Suprapubic skin (tissue), 4 donors: ENCODE measurements around the gene AGAP3. TPM values are rescaled to one million over a fixed set of nuclear protein-coding genes. Genes with fewer than 3 reads are reported as not detected.

ENCODE experiments used
- DNase-seq, 2 donors: peaks; one replicate each; pipeline ENCODE4 v3.0.0-alpha.2; 2019; ENCODE audit warnings: low spot score in 2 of 2
- H3K27ac ChIP-seq: fragments of 200-600 bp; sonication (generic); one replicate; pipeline ENCODE4 v1.5.1; 2019
- H3K27me3 ChIP-seq: fragments of 200-600 bp; sonication (generic); one replicate; pipeline ENCODE4 v1.5.1; 2019
- H3K36me3 ChIP-seq: fragments of 200-600 bp; sonication (generic); one replicate; pipeline ENCODE4 v1.5.1; 2019
- H3K4me1 ChIP-seq: fragments of 200-600 bp; sonication (generic); one replicate; pipeline ENCODE4 v1.5.1; 2019
- H3K4me3 ChIP-seq: fragments of 200-600 bp; sonication (generic); one replicate; pipeline ENCODE4 v1.5.1; 2019; ENCODE audit warnings: mild to moderate bottlenecking
- H3K9me3 ChIP-seq: fragments of 200-600 bp; sonication (generic); one replicate; pipeline ENCODE4 v1.5.1; 2019
- CTCF ChIP-seq, 2 donors: fragments of 200-600 bp in 1 of 2; fragments of 450-650 bp in 1 of 2; sonication (generic) in 1 of 2; IDR thresholded peaks; one replicate each; pipeline ENCODE4 v1.5.1; 2016 to 2019; ENCODE audit warnings: antibody characterized with exemption in 2 of 2, mild to moderate bottlenecking in 1 of 2, moderate library complexity in 1 of 2
- EP300 ChIP-seq: sonication (generic); formaldehyde crosslinking; IDR thresholded peaks from one replicate; pipeline ENCODE4 v1.6.1; 2017; ENCODE audit warnings: antibody characterized with exemption
- POLR2A ChIP-seq, 2 donors: fragments of 450-650 bp; IDR thresholded peaks; one replicate each; pipeline ENCODE4 v1.6.1; 2017; ENCODE audit warnings: antibody characterized with exemption in 2 of 2, mild to moderate bottlenecking in 2 of 2, moderate library complexity in 2 of 2
- POLR2AphosphoS5 ChIP-seq, 3 donors: sonication (generic); formaldehyde crosslinking; IDR thresholded peaks; one replicate each; pipeline ENCODE4 v1.6.1; 2017; ENCODE audit warnings: antibody characterized with exemption in 3 of 3
- WGBS: methylation state at CpG from one replicate; pipeline ENCODE4 v1.1.5; 2018; 5-methylcytosine and 5-hydroxymethylcytosine counted together
- total RNA-seq, 4 donors: library from RNA; depleted of rRNA; stranded (reverse); fragments of >200 nt; gene quantifications; one replicate each; pipeline ENCODE4 v1.1.0, GENCODE V29; 2016

The AGAP3 gene
- total RNA-seq, 4 donors from 2014 or later: 126 to 162 (median 134) TPM

- 97% methylated on average over 7 of the region's 7 CpGs for WGBS
- no peaks in the 10 kb centered on the region for H3K9me3 ChIP-seq
- DNase-seq: no peak
Measured at GRCh38 chr7:151144387-151144786, 58.1 kb downstream of the AGAP3 start.

GRCh38 chr7:151146761-151147160 is 60.5 kb downstream of the AGAP3 start:
- no peak for DNase-seq
- TF ChIP-seq POLR2A (IDR thresholded peaks at IDR 0.05) (no peak), POLR2AphosphoS5 (IDR thresholded peaks at IDR 0.05) (no peak), CTCF (IDR thresholded peaks at IDR 0.05) (no peak), EP300 (no peak)
- peaks cover 16% of the 10 kb centered on the region for H3K27me3 ChIP-seq
- H3K9me3 ChIP-seq: no peaks in the 10 kb centered on the region
- H3K27ac ChIP-seq: no peak overlapping the region
- peaks cover 7% of the 10 kb centered on the region for H3K4me1 ChIP-seq
- peaks cover 31% of the 10 kb centered on the region for H3K36me3 ChIP-seq
- 50% methylated on average over 3 of the region's 3 CpGs for WGBS
- H3K4me3 ChIP-seq: no peak overlapping the region

More at GRCh38 chr7:151144387-151144786, 58.1 kb downstream of the AGAP3 start:
- H3K4me3 ChIP-seq: no peak overlapping the region
- peaks cover 5% of the 10 kb centered on the region for H3K4me1 ChIP-seq
- no peak overlapping the region for H3K27ac ChIP-seq
- TF ChIP-seq CTCF (IDR thresholded peaks at IDR 0.05) (no peak), EP300 (no peak), POLR2AphosphoS5 (IDR thresholded peaks at IDR 0.05) (no peak), POLR2A (IDR thresholded peaks at IDR 0.05) (no peak)
- H3K36me3 ChIP-seq: peaks cover 53% of the 10 kb centered on the region
- peaks cover 4% of the 10 kb centered on the region for H3K27me3 ChIP-seq

DNA sequence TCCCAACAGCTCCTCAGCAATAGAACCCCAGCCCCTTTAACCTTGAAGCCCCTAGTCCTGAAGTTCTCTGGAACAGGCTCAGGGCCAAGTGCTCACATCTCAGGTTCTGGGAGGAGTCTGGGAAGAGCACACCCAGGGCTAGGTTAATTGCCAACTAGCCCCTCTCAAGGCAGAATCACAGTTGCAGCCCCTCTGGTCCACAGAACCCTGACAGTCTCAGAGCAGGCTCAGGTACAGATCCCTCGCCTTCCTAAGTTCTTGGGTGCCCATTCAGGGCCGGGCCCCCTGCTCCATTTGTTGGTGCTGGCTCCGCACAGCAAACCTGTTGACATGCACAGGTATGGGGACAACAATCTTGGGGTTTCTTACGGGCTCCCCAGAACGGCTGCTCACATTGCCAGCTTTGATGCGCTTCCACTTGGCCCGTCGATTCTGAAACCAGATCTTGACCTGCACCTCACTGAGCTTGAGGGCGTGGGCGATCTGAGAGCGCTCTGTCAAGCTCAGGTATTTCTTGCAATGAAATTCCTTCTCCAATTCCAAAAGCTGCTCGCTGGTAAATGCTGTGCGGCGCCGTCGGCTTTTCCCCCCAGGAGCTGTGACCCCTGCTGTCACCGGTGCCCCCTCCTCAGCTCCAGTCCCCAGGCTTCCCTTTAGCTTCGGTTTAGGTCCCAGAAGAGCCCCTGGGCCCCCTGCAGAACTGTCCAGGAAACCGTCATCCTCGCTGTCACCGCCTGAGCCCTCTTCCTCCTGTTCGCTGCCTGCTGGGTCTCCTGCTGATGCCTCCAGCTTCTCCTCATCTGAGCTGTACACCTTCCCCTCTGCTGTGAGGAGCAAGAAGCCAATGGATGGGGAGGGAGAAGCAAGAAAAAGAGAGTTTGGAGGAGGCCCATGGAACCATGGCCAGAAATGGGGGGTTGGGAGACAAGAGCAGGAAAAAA is 62.3 kb downstream of the AGAP3 start:
- H3K27me3 ChIP-seq: peaks cover 26% of the 10 kb centered on the region
- 49% methylated on average over 22 of the region's 22 CpGs for WGBS

DNA sequence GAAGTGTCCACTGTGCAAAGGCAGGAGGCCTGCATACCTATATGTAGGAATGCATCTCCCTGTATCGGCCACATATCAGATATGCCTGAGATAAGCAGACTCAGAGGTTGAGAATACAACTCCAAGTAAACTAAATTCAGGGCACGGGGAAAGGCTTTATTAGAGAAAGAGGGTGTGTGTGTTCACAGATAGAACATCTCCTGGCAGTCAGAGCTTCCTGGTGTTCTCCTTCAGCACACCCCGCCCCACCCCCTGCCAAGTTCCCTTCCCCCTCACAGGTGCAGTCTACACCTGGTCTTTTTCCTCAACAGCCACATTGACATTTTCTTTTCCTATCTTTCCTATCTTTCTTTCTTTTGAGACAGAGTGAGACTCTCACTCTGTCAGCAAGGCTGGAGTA is 64.1 kb downstream of the AGAP3 start:
- no peaks in the 10 kb centered on the region for H3K9me3 ChIP-seq
- peaks cover 4% of the 10 kb centered on the region for H3K36me3 ChIP-seq
- WGBS: 46% methylated on average over 3 of the region's 3 CpGs
- peaks cover 26% of the 10 kb centered on the region for H3K27me3 ChIP-seq
- H3K27ac ChIP-seq: no peak overlapping the region
- H3K4me1 ChIP-seq: peaks cover 7% of the 10 kb centered on the region
- no peak for TF ChIP-seq POLR2A (IDR thresholded peaks at IDR 0.05)
- no peak for TF ChIP-seq CTCF (IDR thresholded peaks at IDR 0.05)
- TF ChIP-seq POLR2AphosphoS5 (IDR thresholded peaks at IDR 0.05): no peak
- TF ChIP-seq EP300: no peak
- no peak overlapping the region for H3K4me3 ChIP-seq
- no peak for DNase-seq

More for the DNA sequence above, 62.3 kb downstream of the AGAP3 start:
- DNase-seq: no peak
- Histone ChIP-seq H3K4me3 (no peak overlapping the region), H3K36me3 (peaks cover 12% of the 10 kb centered on the region), H3K4me1 (peaks cover 7% of the 10 kb centered on the region), H3K9me3 (no peaks in the 10 kb centered on the region), H3K27ac (no peak overlapping the region)
- TF ChIP-seq POLR2AphosphoS5 (IDR thresholded peaks at IDR 0.05): no peak
- TF ChIP-seq CTCF (IDR thresholded peaks at IDR 0.05): no peak
- TF ChIP-seq EP300: no peak
- no peak for TF ChIP-seq POLR2A (IDR thresholded peaks at IDR 0.05)

DNA sequence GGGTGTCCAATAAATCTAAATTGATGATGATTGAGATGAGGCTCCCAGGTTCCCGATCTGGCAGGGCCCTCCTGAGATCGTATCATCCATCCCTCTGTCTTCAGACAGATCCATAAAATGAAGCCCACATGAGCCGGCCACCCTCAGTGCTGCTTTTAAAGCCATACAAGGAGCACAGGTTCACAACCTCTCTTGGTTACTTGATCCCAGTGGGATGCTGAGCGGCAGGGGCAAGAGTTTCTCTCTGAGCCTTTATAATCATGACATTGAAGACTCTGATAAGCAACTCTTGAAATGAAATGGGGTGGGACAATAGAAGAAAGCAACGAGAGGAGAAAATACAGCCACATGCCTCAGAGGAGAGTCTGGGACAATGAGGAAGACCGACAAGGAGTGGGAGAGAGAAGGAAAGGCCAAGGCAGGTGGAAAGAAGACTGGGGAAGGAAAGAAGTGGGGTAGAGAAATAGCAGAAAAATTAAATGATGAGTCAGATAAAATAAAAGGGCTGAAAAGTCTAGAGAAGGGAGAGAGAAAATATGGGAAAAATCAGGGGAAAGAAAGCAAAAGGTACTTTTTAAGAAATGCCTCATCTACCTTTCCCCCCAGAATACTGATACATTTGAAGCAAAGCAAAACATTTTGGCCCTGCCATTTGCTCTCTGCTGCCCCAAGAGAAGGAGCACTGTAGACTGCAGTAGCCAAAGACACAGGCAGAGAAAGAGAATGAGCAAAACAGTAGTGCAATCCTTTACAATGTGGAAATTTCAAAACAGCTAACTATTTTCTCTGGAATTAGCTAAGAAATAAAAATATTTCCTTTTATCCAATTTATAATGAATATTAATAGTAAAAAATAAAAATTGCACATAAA is 66.6 kb downstream of the AGAP3 start:
- DNase-seq: no peak
- Histone ChIP-seq H3K9me3 (no peaks in the 10 kb centered on the region), H3K4me3 (no peak overlapping the region), H3K27me3 (peaks cover 28% of the 10 kb centered on the region), H3K4me1 (peaks cover 7% of the 10 kb centered on the region), H3K27ac (no peak overlapping the region), H3K36me3 (no peaks in the 10 kb centered on the region)
- WGBS: 60% methylated on average over 6 of the region's 6 CpGs
- no peak for TF ChIP-seq POLR2A (IDR thresholded peaks at IDR 0.05)
- no peak for TF ChIP-seq EP300
- no peak for TF ChIP-seq CTCF (IDR thresholded peaks at IDR 0.05)
- no peak for TF ChIP-seq POLR2AphosphoS5 (IDR thresholded peaks at IDR 0.05)
